ENCODE data around the gene METTL23.

GRCh38 chr17:76742958-76743357, 16.3 kb downstream of the METTL23 start:
- TF ChIP-seq CTCF (IDR thresholded peaks at IDR 0.05) (no peak), POLR2A (IDR thresholded peaks at IDR 0.05) (no peak)
